HepG2 (cell line): Measurements from ENCODE around the gene SSR2. TPM values are rescaled to one million over a fixed set of nuclear protein-coding genes. Genes with fewer than 3 reads are reported as not detected.

Source experiments
- CBX1 ChIP-seq: IDR thresholded peaks from one replicate; pipeline ENCODE4 v1.6.1; 2016; ENCODE audit warnings: antibody characterized with exemption, low read depth
- HMG20B ChIP-seq: conservative IDR thresholded peaks from 2 replicates; pipeline ENCODE4 v1.6.1; 2016; ENCODE audit warnings: missing genetic modification reagents, missing compliant biosample characterization
- HOXA3 ChIP-seq: sonication (generic); formaldehyde crosslinking; IDR thresholded peaks from 2 replicates; pipeline ENCODE4 v1.5.0; 2020; ENCODE audit warnings: missing genetic modification reagents
- IRF1 ChIP-seq: sonication (generic); formaldehyde crosslinking; IDR thresholded peaks from 2 replicates; pipeline ENCODE4 v1.4.0; 2020; ENCODE audit warnings: low read depth, mild to moderate bottlenecking, missing genetic modification reagents
- IRF2 ChIP-seq: IDR thresholded peaks from 2 replicates; pipeline ENCODE4 v1.6.1; 2018; ENCODE audit warnings: missing genetic modification reagents, missing compliant biosample characterization
- KDM2A ChIP-seq: sonication (generic); formaldehyde crosslinking; IDR thresholded peaks from 2 replicates; pipeline ENCODE4 v1.4.0; 2020; ENCODE audit warnings: low read depth, missing genetic modification reagents, borderline replicate concordance
- MAX ChIP-seq: IDR thresholded peaks from 2 replicates; pipeline ENCODE4 v1.6.1; 2012; ENCODE audit warnings: inconsistent platforms
- MIER3 ChIP-seq: IDR thresholded peaks from 2 replicates; pipeline ENCODE4 v1.6.1; 2016; ENCODE audit warnings: missing compliant biosample characterization, borderline replicate concordance
- MTF2 ChIP-seq: sonication (generic); formaldehyde crosslinking; IDR thresholded peaks from 2 replicates; pipeline ENCODE4 v1.5.0; 2020; ENCODE audit warnings: missing genetic modification reagents, borderline replicate concordance
- NCOA2 ChIP-seq: sonication (generic); formaldehyde crosslinking; IDR thresholded peaks from 2 replicates; pipeline ENCODE4 v1.8.0; 2022; ENCODE audit warnings: inconsistent platforms
- POLR2A ChIP-seq, 2 experiments: IDR thresholded peaks; 2 replicates each; pipeline ENCODE4 v1.6.1; 2011; ENCODE audit warnings: low read depth in 2 of 2, low read length in 2 of 2, mild to moderate bottlenecking in 1 of 2, moderate library complexity in 1 of 2; ENCODE audit not compliant: insufficient read depth in 1 of 2
- RXRB ChIP-seq: IDR thresholded peaks from 2 replicates; pipeline ENCODE4 v1.6.1; 2016; ENCODE audit warnings: borderline replicate concordance, missing genetic modification reagents, missing compliant biosample characterization
- SP1 ChIP-seq, 2 experiments: fragments of 450-650 bp in 1 of 2; sonication (generic) in 1 of 2; formaldehyde crosslinking in 1 of 2; IDR thresholded peaks; 2 replicates each; pipeline versions ENCODE4 v1.4.0 to v1.6.1; 2016 to 2020; ENCODE audit warnings: missing genetic modification reagents in 1 of 2
- SSRP1 ChIP-seq: IDR thresholded peaks from 2 replicates; pipeline ENCODE4 v1.6.1; 2016; ENCODE audit warnings: control low read depth
- THAP11 ChIP-seq: IDR thresholded peaks from 2 replicates; pipeline ENCODE4 v1.6.1; 2016; ENCODE audit warnings: missing biosample characterization, missing genetic modification reagents
- ZC3H4 ChIP-seq: sonication (generic); formaldehyde crosslinking; IDR thresholded peaks from 2 replicates; pipeline ENCODE4 v1.4.0; 2020; ENCODE audit warnings: missing genetic modification reagents, borderline replicate concordance
- ZKSCAN8 ChIP-seq: IDR thresholded peaks from 2 replicates; pipeline ENCODE4 v1.6.1; 2016; ENCODE audit warnings: borderline replicate concordance, missing genetic modification reagents, missing compliant biosample characterization
- ZNF138 ChIP-seq: sonication (generic); formaldehyde crosslinking; IDR thresholded peaks from 2 replicates; pipeline ENCODE4 v1.5.0; 2020; ENCODE audit warnings: mild to moderate bottlenecking, low read depth, missing genetic modification reagents
- ZNF276 ChIP-seq: sonication (generic); formaldehyde crosslinking; IDR thresholded peaks from 2 replicates; pipeline ENCODE4 v1.4.0; 2020; ENCODE audit warnings: mild to moderate bottlenecking, low read depth, missing genetic modification reagents
- ZNF326 ChIP-seq: sonication (generic); formaldehyde crosslinking; IDR thresholded peaks from 2 replicates; pipeline ENCODE4 v1.4.0; 2020; ENCODE audit warnings: missing genetic modification reagents, borderline replicate concordance
- ZNF329 ChIP-seq: sonication (generic); formaldehyde crosslinking; IDR thresholded peaks from 2 replicates; pipeline ENCODE4 v1.9.0; 2021; ENCODE audit warnings: low read depth, mild to moderate bottlenecking, missing genetic modification reagents
- ZNF350 ChIP-seq: sonication (generic); formaldehyde crosslinking; IDR thresholded peaks from 2 replicates; pipeline ENCODE4 v1.4.0; 2020; ENCODE audit warnings: mild to moderate bottlenecking, low read depth, missing genetic modification reagents, borderline replicate concordance
- ZNF543 ChIP-seq: sonication (generic); formaldehyde crosslinking; IDR thresholded peaks from 2 replicates; pipeline ENCODE4 v1.4.0; 2020; ENCODE audit warnings: mild to moderate bottlenecking, missing genetic modification reagents
- ZNF552 ChIP-seq: sonication (generic); formaldehyde crosslinking; IDR thresholded peaks from 2 replicates; pipeline ENCODE4 v1.9.0; 2022; ENCODE audit warnings: missing genetic modification reagents, mild to moderate bottlenecking, borderline replicate concordance
- ZNF737 ChIP-seq: sonication (generic); formaldehyde crosslinking; IDR thresholded peaks from 2 replicates; pipeline ENCODE4 v1.5.0; 2020; ENCODE audit warnings: missing genetic modification reagents, mild to moderate bottlenecking, borderline replicate concordance
- ZSCAN25 ChIP-seq: sonication (generic); formaldehyde crosslinking; IDR thresholded peaks from 2 replicates; pipeline ENCODE4 v1.8.0; 2022; ENCODE audit warnings: mild to moderate bottlenecking, missing genetic modification reagents
- ZSCAN5A ChIP-seq: sonication (generic); formaldehyde crosslinking; IDR thresholded peaks from 2 replicates; pipeline ENCODE4 v1.8.0; 2022; ENCODE audit warnings: mild to moderate bottlenecking, missing genetic modification reagents, borderline replicate concordance
- polyA plus RNA-seq, 8 experiments: library from polyadenylated mRNA; depleted of rRNA in 3 of 8; stranded (reverse) in 7 of 8; unstranded in 1 of 8; fragments of >200 nt; fragmentation: Illumina TruSeq in 4 of 8; extraction: Trizol in 4 of 8; gene quantifications; 2 replicates each; pipeline versions ENCODE4 v1.2.1 to v1.2.3, GENCODE V29; 2011 to 2016; ENCODE audit warnings: low read depth in 4 of 8, missing spikeins in 1 of 8, mixed read lengths in 1 of 8; ENCODE audit not compliant: insufficient read depth in 1 of 8
- total RNA-seq, 5 experiments: library from RNA; depleted of rRNA; stranded (reverse); fragments of >200 nt; fragmentation: Illumina TruSeq; extraction: Trizol; gene quantifications; 2 replicates each; pipeline ENCODE4 v1.2.3, GENCODE V29; 2016; ENCODE audit warnings: low read depth in 1 of 5

SSR2 gene
- total and polyA plus RNA-seq, 2 of the 13 experiments (the other 11 are each of a cell fraction or from before 2014, with no cell fraction given), result 284 to 461 TPM

- TF ChIP-seq ZNF276 (CRISPR knock-in tag), result no peak
- TF ChIP-seq ZC3H4 (CRISPR knock-in tag), result no peak
- no peak for TF ChIP-seq POLR2A (IDR thresholded peaks at IDR 0.05; ENCODE audit: insufficient read depth in 1 of 2, low read depth in 2 of 2, low read length in 2 of 2)
- TF ChIP-seq HOXA3, result no peak
- peak; percentile 60; the same call in 1 of the 2 replicates for TF ChIP-seq KDM2A (CRISPR knock-in tag)
- 0 out of 2 replicates have a peak, but pooled peaks have one; percentile 10 for TF ChIP-seq ZSCAN5A (CRISPR knock-in tag)
- no peak for TF ChIP-seq CBX1
- TF ChIP-seq ZNF329 (CRISPR knock-in tag), result no peak
- TF ChIP-seq THAP11 (CRISPR knock-in tag), result peak; percentile 49; the same call in 1 of the 2 replicates
- TF ChIP-seq ZKSCAN8, result no peak
- TF ChIP-seq MIER3 (CRISPR knock-in tag), result 0 out of 2 replicates have a peak, but pooled peaks have one; percentile 18
- TF ChIP-seq SP1 (IDR thresholded peaks at IDR 0.05), result no peak
- TF ChIP-seq SP1 (CRISPR knock-in tag; IDR thresholded peaks at IDR 0.05), result no peak
- TF ChIP-seq NCOA2 (CRISPR knock-in tag), result 0 out of 2 replicates have a peak, but pooled peaks have one; percentile 29
- TF ChIP-seq ZNF326 (CRISPR knock-in tag), result no peak
- TF ChIP-seq SSRP1 (CRISPR knock-in tag), result peak; percentile 84
- TF ChIP-seq ZNF350 (CRISPR knock-in tag), result peak; percentile 44; the same call in 1 of the 2 replicates
- TF ChIP-seq ZSCAN25, result peak; percentile 64; the same call in 1 of the 2 replicates
- TF ChIP-seq MAX, result no peak
- no peak for TF ChIP-seq MTF2 (CRISPR knock-in tag)
- no peak for TF ChIP-seq IRF2 (CRISPR knock-in tag)
- TF ChIP-seq ZNF737 (CRISPR knock-in tag), result no peak
- 0 out of 2 replicates have a peak, but pooled peaks have one; percentile 15 for TF ChIP-seq ZNF543
- TF ChIP-seq IRF1 (CRISPR knock-in tag), result no peak
- 0 out of 2 replicates have a peak, but pooled peaks have one; percentile 50 for TF ChIP-seq ZNF552 (CRISPR knock-in tag)
- TF ChIP-seq ZNF138 (CRISPR knock-in tag), result no peak
- peak; percentile 35; the same call in 1 of the 2 replicates for TF ChIP-seq RXRB (CRISPR knock-in tag)
- no peak for TF ChIP-seq HMG20B (CRISPR knock-in tag)
Observed at GRCh38 chr1:155989242-155990004, 31.3 kb downstream of the SSR2 start (continued).
